Measurements from ENCODE around the gene RBMY1A1.
"Not testable (repeated sequence)": the region's sequence is repeated elsewhere in the genome, so short reads cannot be mapped to it uniquely, and the experiment has no call there.

The RBMY1A1 gene

DNA sequence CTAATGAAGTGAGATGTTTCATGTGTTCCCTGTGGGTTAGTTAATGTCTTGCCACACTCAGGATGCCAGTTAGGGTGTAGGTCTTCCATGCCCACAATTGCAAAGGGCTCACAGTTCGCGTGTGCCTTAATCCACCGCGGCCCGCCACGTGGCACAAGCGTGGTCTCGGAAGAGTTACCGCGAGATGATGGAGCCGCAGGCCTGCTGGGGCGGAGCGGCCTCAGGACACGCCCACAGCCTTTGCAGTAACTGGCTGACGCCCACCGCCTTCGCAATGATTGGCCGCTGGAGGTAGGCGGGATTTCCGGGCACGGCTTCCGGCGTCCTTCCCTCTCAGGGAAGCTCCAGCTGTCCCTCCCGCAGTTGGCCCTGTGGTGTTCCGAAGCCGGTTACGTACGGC lies at the start of gene RBMY1A1:
Gene RBMY1A1 (plus strand): TSS at position 301 of the 400 bp plus-strand sequence. CDS start 2,013 bp downstream, outside the sequence.
- DNase-seq = not testable (repeated sequence)

DNA sequence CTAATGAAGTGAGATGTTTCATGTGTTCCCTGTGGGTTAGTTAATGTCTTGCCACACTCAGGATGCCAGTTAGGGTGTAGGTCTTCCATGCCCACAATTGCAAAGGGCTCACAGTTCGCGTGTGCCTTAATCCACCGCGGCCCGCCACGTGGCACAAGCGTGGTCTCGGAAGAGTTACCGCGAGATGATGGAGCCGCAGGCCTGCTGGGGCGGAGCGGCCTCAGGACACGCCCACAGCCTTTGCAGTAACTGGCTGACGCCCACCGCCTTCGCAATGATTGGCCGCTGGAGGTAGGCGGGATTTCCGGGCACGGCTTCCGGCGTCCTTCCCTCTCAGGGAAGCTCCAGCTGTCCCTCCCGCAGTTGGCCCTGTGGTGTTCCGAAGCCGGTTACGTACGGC lies 23.6 kb upstream of the RBMY1A1 start, which contains the start of gene RBMY1B:
Gene RBMY1B (plus strand): TSS at position 301 of the 400 bp plus-strand sequence. CDS start 2,013 bp downstream, outside the sequence.
- DNase-seq = not testable (repeated sequence)

DNA sequence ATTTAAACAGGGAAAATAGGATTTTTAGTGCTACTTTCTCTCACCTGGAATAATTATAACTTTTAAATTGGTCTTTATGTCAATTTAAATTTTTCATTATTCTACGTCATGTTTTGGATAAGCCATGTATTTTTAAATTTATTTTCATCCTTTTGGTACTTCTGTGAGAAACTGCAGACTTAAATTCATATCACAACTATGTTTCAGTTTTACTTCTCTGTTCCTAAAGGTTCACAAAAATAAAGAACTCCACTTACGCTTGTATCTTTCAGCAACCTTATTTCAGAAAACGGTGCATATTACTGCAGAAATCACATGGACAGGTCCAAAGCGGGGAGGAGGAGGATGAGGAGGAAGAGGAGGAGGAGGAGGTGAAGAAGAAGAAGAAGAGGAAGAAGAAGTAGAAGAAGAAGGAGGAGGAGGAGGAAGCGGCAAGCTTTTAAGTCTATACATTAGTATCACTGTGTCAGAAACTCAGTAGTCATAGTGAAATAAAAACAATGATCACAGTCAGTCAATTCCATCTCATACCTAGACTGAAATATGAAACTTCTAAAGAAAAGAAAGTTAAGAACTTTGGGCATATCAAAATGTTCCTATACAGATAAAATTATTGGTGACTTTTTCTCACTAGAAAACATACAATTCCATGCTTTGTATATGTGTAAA lies 24.8 kb downstream of the RBMY1A1 start:
- not testable (repeated sequence) for DNase-seq

DNA sequence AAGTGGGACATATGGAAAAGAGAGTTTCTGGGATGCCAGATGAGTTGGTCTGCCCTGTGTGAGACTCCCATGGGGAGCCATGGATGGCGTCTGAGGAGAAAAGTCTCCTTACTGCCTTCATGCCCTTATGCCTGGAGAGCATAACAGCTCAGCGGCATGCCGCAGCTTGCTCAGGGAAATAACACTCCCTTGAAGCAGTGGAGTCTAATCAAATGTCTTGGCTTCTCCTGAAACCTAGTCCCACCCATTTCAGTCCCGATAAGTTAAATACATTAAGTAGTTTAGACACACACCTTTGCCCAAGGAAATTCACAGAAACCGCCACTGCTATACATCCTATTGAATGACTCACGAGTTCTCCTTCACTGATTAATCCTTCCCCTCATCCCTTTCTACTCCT lies 50.8 kb downstream of the RBMY1A1 start:
- no peak for DNase-seq

DNA sequence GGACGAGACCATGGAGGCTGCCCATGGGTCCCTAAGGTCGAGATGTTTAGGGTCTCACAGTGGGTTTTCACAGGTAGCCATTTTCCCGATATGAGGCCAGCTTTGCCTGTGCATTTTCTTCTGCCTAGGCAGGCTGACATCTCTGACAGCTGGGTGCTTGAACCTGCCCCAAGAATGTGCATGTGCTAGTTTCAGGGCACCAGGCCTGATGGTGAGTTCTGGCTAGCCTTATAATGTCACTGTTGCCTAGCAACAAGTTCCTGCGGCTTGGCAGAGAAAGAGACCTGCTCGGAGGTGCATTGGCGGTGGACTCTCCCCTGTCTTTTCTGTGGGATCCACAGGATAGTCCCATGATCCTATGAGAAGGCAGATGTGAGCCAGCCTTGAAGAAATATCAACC lies 51.8 kb downstream of the RBMY1A1 start:
- not testable (repeated sequence) for DNase-seq

DNA sequence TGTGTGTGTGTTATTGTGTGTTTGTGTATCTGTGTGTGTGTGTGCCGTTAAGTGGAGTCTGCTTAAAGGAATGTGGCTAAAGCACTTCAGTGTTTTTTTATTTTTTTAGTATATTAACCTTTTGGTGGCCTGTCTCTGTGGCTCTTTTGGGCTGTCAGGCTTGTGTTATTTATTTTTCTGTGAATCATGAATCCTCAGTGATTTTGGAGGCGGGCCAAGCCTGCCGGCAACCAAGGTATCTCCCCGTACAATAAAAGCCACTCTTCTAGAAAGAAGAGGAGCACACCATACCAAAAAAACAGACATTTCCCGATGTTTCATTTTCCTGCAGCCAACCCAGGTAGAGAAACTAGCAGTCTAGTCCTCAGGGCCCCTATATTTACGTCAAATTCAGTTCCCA lies 57.4 kb downstream of the RBMY1A1 start:
- no peak for DNase-seq

DNA sequence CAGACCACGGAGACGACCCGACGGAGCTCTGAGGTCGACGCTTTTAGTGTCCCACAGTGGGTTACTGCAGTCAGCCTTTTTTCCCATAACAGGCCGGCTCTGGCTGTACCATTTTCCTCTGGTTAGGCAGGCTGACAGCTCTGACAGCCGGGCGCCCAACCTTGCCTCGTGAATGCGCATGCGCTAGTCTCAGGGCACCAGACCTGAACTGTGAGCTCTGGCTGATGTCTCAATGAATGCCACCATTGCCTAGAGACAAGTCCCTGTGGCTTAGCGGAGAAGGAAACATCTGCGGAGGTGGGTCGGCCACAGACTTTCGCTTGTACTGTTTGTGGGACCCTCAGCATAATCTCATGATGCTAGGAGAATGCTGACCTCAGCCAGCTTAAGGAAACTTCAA lies 61.6 kb downstream of the RBMY1A1 start:
- DNase-seq = not testable (repeated sequence)
